SK-N-SH treated with all-trans-retinoic acid at 6 μM for 48 hours (cell line): ENCODE measurements around the gene SEMA6D.

Experiments used
- ARNTL ChIP-seq: fragments of 450-650 bp; formaldehyde crosslinking; IDR thresholded peaks from 2 replicates; pipeline ENCODE4 v1.5.0; 2020; ENCODE audit warnings: low read depth, mild to moderate bottlenecking, moderate library complexity, borderline replicate concordance
- CREB5 ChIP-seq: fragments of 250-450 bp; sonication (Bioruptor Pico); IDR thresholded peaks from 2 replicates; pipeline ENCODE4 v1.5.1; 2020; ENCODE audit warnings: low read depth, mild to moderate bottlenecking, moderate library complexity
- ESRRG ChIP-seq: fragments of 250-450 bp; sonication (Bioruptor Pico); IDR thresholded peaks from 2 replicates; pipeline ENCODE4 v1.6.1; 2021; ENCODE audit warnings: mild to moderate bottlenecking
- OSR1 ChIP-seq: fragments of 250-450 bp; sonication (Bioruptor Pico); IDR thresholded peaks from 2 replicates; pipeline ENCODE4 v1.8.0; 2022; ENCODE audit warnings: moderate library complexity, mild to moderate bottlenecking, inconsistent platforms
- PATZ1 ChIP-seq: fragments of 250-450 bp; sonication (Bioruptor Pico); IDR thresholded peaks from 2 replicates; pipeline ENCODE4 v1.8.0; 2020; ENCODE audit warnings: mild to moderate bottlenecking, moderate library complexity, borderline replicate concordance
- PPARA ChIP-seq: fragments of 250-450 bp; sonication (Bioruptor Pico); IDR thresholded peaks from 2 replicates; pipeline ENCODE4 v1.5.0; 2020; ENCODE audit warnings: mild to moderate bottlenecking, borderline replicate concordance
- TCF4 ChIP-seq: fragments of 250-450 bp; sonication (Bioruptor Pico); IDR thresholded peaks from 2 replicates; pipeline ENCODE4 v1.8.0; 2021; ENCODE audit warnings: mild to moderate bottlenecking, moderate library complexity, borderline replicate concordance
- ZC3H10 ChIP-seq: fragments of 250-450 bp; sonication (Bioruptor Pico); IDR thresholded peaks from 2 replicates; pipeline ENCODE4 v1.5.1; 2021; ENCODE audit warnings: mild to moderate bottlenecking, moderate library complexity
- ZFP3 ChIP-seq: fragments of 250-450 bp; sonication (Bioruptor Pico); IDR thresholded peaks from 2 replicates; pipeline ENCODE4 v1.5.0; 2020; ENCODE audit warnings: mild to moderate bottlenecking, moderate library complexity
- ZFP30 ChIP-seq: fragments of 450-650 bp; formaldehyde crosslinking; IDR thresholded peaks from 2 replicates; pipeline ENCODE4 v1.5.0; 2022; ENCODE audit warnings: mild to moderate bottlenecking, moderate library complexity
- ZNF565 ChIP-seq: fragments of 450-650 bp; formaldehyde crosslinking; conservative IDR thresholded peaks from 2 replicates; pipeline ENCODE4 v1.5.0; 2020; ENCODE audit warnings: low read depth, mild to moderate bottlenecking, moderate library complexity

DNA sequence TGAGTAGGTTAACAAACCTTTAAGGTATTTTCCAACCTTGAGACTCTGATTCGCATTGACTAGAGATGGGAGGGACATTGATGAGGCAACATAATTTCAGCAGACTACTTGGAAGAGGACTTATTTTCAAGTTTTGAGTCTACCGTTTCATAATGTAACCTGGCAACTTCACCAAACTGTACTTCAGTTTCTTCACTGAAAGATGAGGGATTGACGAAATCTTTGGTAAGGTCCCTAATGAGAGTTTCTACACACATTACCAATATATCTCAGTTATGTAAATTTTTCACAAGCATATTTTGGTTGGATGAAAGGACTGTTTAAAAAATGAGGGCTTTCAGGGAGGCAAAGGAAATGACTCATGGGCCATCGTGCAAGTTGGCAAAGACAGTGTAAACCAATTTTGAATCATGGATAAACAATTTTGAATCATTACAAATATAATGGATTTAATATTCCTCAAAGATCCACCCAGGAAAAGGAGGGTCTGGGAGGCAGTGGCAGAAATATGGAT, 28.7 kb upstream of the SEMA6D start:
- no peak for TF ChIP-seq OSR1 (CRISPR knock-in tag)
- no peak for TF ChIP-seq ESRRG (CRISPR knock-in tag)
- TF ChIP-seq TCF4 (CRISPR knock-in tag) = no peak
- TF ChIP-seq ZFP30 (CRISPR knock-in tag) = no peak
- TF ChIP-seq ARNTL (CRISPR knock-in tag) = no peak
- no peak for TF ChIP-seq ZNF565 (CRISPR knock-in tag)
- no peak for TF ChIP-seq ZFP3 (CRISPR knock-in tag)
- TF ChIP-seq ZC3H10 (CRISPR knock-in tag) = no peak
- no peak for TF ChIP-seq PPARA (CRISPR knock-in tag)
- no peak for TF ChIP-seq CREB5 (CRISPR knock-in tag)
- no peak for TF ChIP-seq PATZ1 (CRISPR knock-in tag)
